Left lung (tissue), 10 donors: ENCODE results near the gene CCDC121. TPM values are rescaled to one million over a fixed set of nuclear protein-coding genes. Genes with fewer than 3 reads are reported as not detected.

ENCODE experiments used
- ATAC-seq: fragments of 200-7000 bp; cut with Tn5 transposase; one replicate; pipeline ENCODE4 v1.9.1; 2020; ENCODE audit warnings: moderate library complexity
- DNase-seq, 4 donors: peaks; one replicate each; pipeline ENCODE4 v3.0.0-alpha.2; 2013 to 2020
- H3K27ac ChIP-seq, 2 donors: fragments of 200-600 bp; sonication (generic) in 1 of 2; one replicate each; pipeline versions ENCODE4 v1.5.0 to v1.8.0; 2020 to 2021
- H3K27me3 ChIP-seq, 2 donors: fragments of 200-600 bp; sonication (generic) in 1 of 2; one replicate each; pipeline versions ENCODE4 v1.5.0 to v1.8.0; 2020 to 2021
- H3K36me3 ChIP-seq, 2 donors: fragments of 200-600 bp; sonication (generic) in 1 of 2; one replicate each; pipeline versions ENCODE4 v1.5.0 to v1.8.0; 2020 to 2021
- H3K4me1 ChIP-seq, 2 donors: fragments of 200-600 bp; one replicate each; pipeline ENCODE4 v1.8.0; 2021
- H3K4me3 ChIP-seq, 2 donors: fragments of 200-600 bp; sonication (generic) in 1 of 2; one replicate each; pipeline versions ENCODE4 v1.5.0 to v1.8.0; 2020 to 2021; ENCODE audit warnings: mild to moderate bottlenecking in 1 of 2
- H3K9me3 ChIP-seq, 2 donors: fragments of 200-600 bp; sonication (generic) in 1 of 2; one replicate each; pipeline versions ENCODE4 v1.5.0 to v1.8.0; 2020 to 2021
- CTCF ChIP-seq, 2 donors: fragments of 200-600 bp; sonication (generic) in 1 of 2; IDR thresholded peaks; one replicate each; pipeline versions ENCODE4 v1.5.0 to v1.8.0; 2021; ENCODE audit warnings: antibody characterized with exemption in 2 of 2
- intact Hi-C, 2 donors: fragments of 100-400 bp; cut with DNase I; formaldehyde crosslinking; loops; one replicate each; pipeline versions ENCODE4 v1.11.2 to v1.14.2; 2022
- polyA plus RNA-seq, 6 donors: library from polyadenylated mRNA; unstranded; fragments of 120-200 nt; gene quantifications; one replicate each; pipeline ENCODE4 v1.2.1, GENCODE V29; 2013; ENCODE audit not compliant: insufficient read length in 6 of 6
- total RNA-seq, 2 donors: library from RNA; stranded (reverse); fragmentation: NEBNext Ultra II Directional; extraction: Animal tissue kit (Norgen Biotek cat#: 25700); gene quantifications; one replicate each; pipeline ENCODE4 v1.2.1, GENCODE V29; 2021
- donor health status: DM: no; HTN: yes; CAD: no.
- donor health status: DM: no; HTN: no; CAD: no.

Gene CCDC121
- total and polyA plus RNA-seq, 8 donors, result 2.9 to 13.2 (median 12.6) TPM

- ATAC-seq, result peak; percentile 8
- Histone ChIP-seq H3K9me3 (peaks cover 0 to 24% of the 10 kb centered on the region in 2 donors), H3K27ac (peak overlapping the region; percentile 53 to 82), H3K4me1 (peaks cover 17 to 42% of the 10 kb centered on the region in 2 donors), H3K36me3 (no peaks in the 10 kb centered on the region), H3K4me3 (peak overlapping the region; percentile 58 to 88), H3K27me3 (no peaks in the 10 kb centered on the region)
- intact Hi-C loops, result no loop called here
- TF ChIP-seq CTCF (IDR thresholded peaks at IDR 0.05), result no peak
- DNase-seq, result peak in 1 of 4 donors; percentile 5
These were observed 45.4 kb downstream of the CCDC121 start for GRCh38 chr2:27583390-27583915.

- intact Hi-C loops, result no loop called here
- Histone ChIP-seq H3K9me3 (peaks cover 0 to 31% of the 10 kb centered on the region in 2 donors), H3K4me3 (peak within 1 kb of the TSS; percentile 58 to 88), H3K36me3 (no peaks in the 10 kb centered on the region), H3K27me3 (no peaks in the 10 kb centered on the region), H3K4me1 (peaks cover 17 to 42% of the 10 kb centered on the region in 2 donors), H3K27ac (peak within 1 kb of the TSS; percentile 53 to 82)
- TF ChIP-seq CTCF (IDR thresholded peaks at IDR 0.05), result no peak
- ATAC-seq (peak; percentile 97), DNase-seq (peak; percentile 89 to 96 (median 94))
These were observed 46.0 kb downstream of the CCDC121 start, which contains the start of gene ZNF512 for GRCh38 chr2:27582695-27583389. Gene ZNF512 (plus strand): TSS chr2:27583042. CDS start chr2:27583113, 71 bp downstream.

- Histone ChIP-seq H3K27ac (peak overlapping the region; percentile 53 to 82), H3K4me1 (peaks cover 17 to 42% of the 10 kb centered on the region in 2 donors), H3K9me3 (peaks cover 0 to 37% of the 10 kb centered on the region in 2 donors), H3K36me3 (no peaks in the 10 kb centered on the region), H3K4me3 (peak overlapping the region; percentile 58 to 88), H3K27me3 (no peaks in the 10 kb centered on the region)
- no peak for ATAC-seq
- no peak for TF ChIP-seq CTCF (IDR thresholded peaks at IDR 0.05)
- DNase-seq, result no peak
- intact Hi-C loops, result no loop called here
These were observed 46.6 kb downstream of the CCDC121 start for GRCh38 chr2:27582129-27582694.

- Histone ChIP-seq H3K27me3 (no peaks in the 10 kb centered on the region), H3K9me3 (peaks cover 0 to 43% of the 10 kb centered on the region in 2 donors), H3K4me3 (no peak overlapping the region), H3K4me1 (peaks cover 17 to 38% of the 10 kb centered on the region in 2 donors), H3K27ac (peak overlapping the region in 1 of 2 donors; percentile 82), H3K36me3 (no peaks in the 10 kb centered on the region)
- intact Hi-C loops, result no loop called here
- no peak for TF ChIP-seq CTCF (IDR thresholded peaks at IDR 0.05)
- ATAC-seq (no peak), DNase-seq (no peak)
These were observed 47.2 kb downstream of the CCDC121 start for GRCh38 chr2:27581417-27582128.

Other genes with a start within 250 kb of the CCDC121 start
- gene ZNF513, start 248.3 kb downstream of the CCDC121 start, total RNA-seq, result 10 to 100 TPM; 16.4 to 17.2 TPM
- 10 to 100 TPM; 12.8 to 18.8 (median 15.8) TPM for gene ZNF513, start 248.3 kb downstream of the CCDC121 start, polyA plus RNA-seq
- 10 to 100 TPM; 55.5 to 66.5 TPM for gene PPM1G, start 219.4 kb downstream of the CCDC121 start, total RNA-seq
- gene PPM1G, start 219.4 kb downstream of the CCDC121 start, polyA plus RNA-seq, result 10 to 100 TPM; 72.1 to 88.0 (median 81.1) TPM
- 10 to 100 TPM; 81.6 to 85.4 TPM for gene NRBP1, start 200.4 kb downstream of the CCDC121 start, total RNA-seq
- 100 to 1,000 TPM; 119 to 137 (median 123) TPM for gene NRBP1, start 200.4 kb downstream of the CCDC121 start, polyA plus RNA-seq
- 10 to 100 TPM; 34.0 to 45.6 TPM for gene KRTCAP3, start 186.6 kb downstream of the CCDC121 start, total RNA-seq
- 10 to 100 TPM; 12.0 to 17.8 (median 14.7) TPM for gene KRTCAP3, start 186.6 kb downstream of the CCDC121 start, polyA plus RNA-seq
- 10 to 100 TPM; 21.0 to 23.8 TPM for gene IFT172, start 139.3 kb downstream of the CCDC121 start, total RNA-seq
- 10 to 100 TPM; 42.8 to 65.3 (median 55.6) TPM for gene IFT172, start 139.3 kb downstream of the CCDC121 start, polyA plus RNA-seq
- 1 to 10 TPM; 4.4 to 8.0 TPM for gene FNDC4, start 133.8 kb downstream of the CCDC121 start, total RNA-seq
- 10 to 100 TPM; 12.3 to 16.6 (median 14.0) TPM for gene FNDC4, start 133.8 kb downstream of the CCDC121 start, polyA plus RNA-seq
- under 1 TPM in 1 of 2 donors, not detected in 1; 0.37 TPM for gene GCKR, start 132.2 kb downstream of the CCDC121 start, total RNA-seq
- 1 to 10 TPM in 4 of 6 donors, under 1 TPM in 2; 0.57 to 1.8 (median 1.3) TPM for gene GCKR, start 132.2 kb downstream of the CCDC121 start, polyA plus RNA-seq
- gene ZNF512, start 46.0 kb downstream of the CCDC121 start, total RNA-seq, result 10 to 100 TPM; 29.3 to 29.6 TPM
- 10 to 100 TPM; 78.8 to 93.5 (median 84.5) TPM for gene ZNF512, start 46.0 kb downstream of the CCDC121 start, polyA plus RNA-seq
- gene GPN1, start within 50 bp of the CCDC121 start, total RNA-seq, result 10 to 100 TPM; 24.2 to 25.0 TPM
- gene GPN1, start within 50 bp of the CCDC121 start, polyA plus RNA-seq, result 10 to 100 TPM; 53.0 to 61.7 (median 54.8) TPM
- gene SUPT7L, start 34.6 kb upstream of the CCDC121 start, total RNA-seq, result 10 to 100 TPM; 30.8 to 32.2 TPM
- gene SUPT7L, start 34.6 kb upstream of the CCDC121 start, polyA plus RNA-seq, result 10 to 100 TPM; 51.6 to 62.5 (median 58.1) TPM
- 10 to 100 TPM; 18.5 to 20.3 TPM for gene SLC4A1AP, start 34.9 kb upstream of the CCDC121 start, total RNA-seq
- gene SLC4A1AP, start 34.9 kb upstream of the CCDC121 start, polyA plus RNA-seq, result 10 to 100 TPM; 32.3 to 40.1 (median 33.3) TPM
- gene MRPL33, start 142.7 kb upstream of the CCDC121 start, total RNA-seq, result 100 to 1,000 TPM in 1 of 2 donors, 10 to 100 TPM in 1; 75.2 to 110 TPM
- gene MRPL33, start 142.7 kb upstream of the CCDC121 start, polyA plus RNA-seq, result 100 to 1,000 TPM in 3 of 6 donors, 10 to 100 TPM in 3; 94.1 to 113 (median 101) TPM